Breast epithelium (tissue), 3 donors: ENCODE measurements around the gene ATP5ME.

Experiments
- CTCF ChIP-seq, 3 donors: fragments of 450-650 bp; IDR thresholded peaks; one replicate each; pipeline ENCODE4 v1.5.1; 2016 to 2017; ENCODE audit warnings: antibody characterized with exemption in 3 of 3, mild to moderate bottlenecking in 3 of 3, moderate library complexity in 3 of 3
- POLR2AphosphoS5 ChIP-seq, 3 donors: sonication (generic); formaldehyde crosslinking; IDR thresholded peaks; one replicate each; pipeline ENCODE4 v1.6.1; 2017; ENCODE audit warnings: antibody characterized with exemption in 3 of 3

GRCh38 chr4:717601-718320 is 43.7 kb upstream of the ATP5ME start:
- TF ChIP-seq CTCF (IDR thresholded peaks at IDR 0.05) (no peak), POLR2AphosphoS5 (IDR thresholded peaks at IDR 0.05) (no peak)
